CD4-positive, alpha-beta T cell (primary cell): ENCODE results near the gene ARHGAP10. TPM values are rescaled to one million over a fixed set of nuclear protein-coding genes. Genes with fewer than 3 reads are reported as not detected.

Source experiments
- ATAC-seq: fragments of 200-7000 bp; cut with Tn5 transposase; one replicate; pipeline ENCODE4 v1.10.0; 2022; ENCODE audit warnings: mild to moderate bottlenecking; ENCODE audit not compliant: poor library complexity
- CTCF ChIA-PET: fragments of 350-600 bp; sonication (Branson Sonifier 250); formaldehyde crosslinking; loops from one replicate; lab custom pipeline; 2021; ENCODE audit warnings: antibody characterized with exemption, inconsistent platforms; lab: Charles Lee
- POLR2A ChIA-PET: fragments of 350-600 bp; sonication (Branson Sonifier 250); formaldehyde crosslinking; loops from one replicate; lab custom pipeline; 2021; ENCODE audit warnings: antibody characterized with exemption, inconsistent platforms; lab: Charles Lee
- DNase-seq, 14 experiments: peaks; one replicate each; pipeline ENCODE4 v3.0.0-alpha.2; 2013 to 2020; ENCODE audit warnings: mixed read lengths in 2 of 14
- H3K27ac ChIP-seq, 2 donors: one replicate each; pipeline versions ENCODE4 v1.5.1 to v1.7.0; 2013; ENCODE audit warnings: low read length in 2 of 2, low read depth in 1 of 2, mild to moderate bottlenecking in 1 of 2
- H3K27me3 ChIP-seq, 2 experiments: 1 replicate in 1 of 2; 2 replicates in 1 of 2; pipeline versions ENCODE4 v1.6.1 to v1.7.0; 2013; ENCODE audit warnings: low read length in 2 of 2, control low read depth in 1 of 2, mild to moderate bottlenecking in 1 of 2, moderate library complexity in 1 of 2; ENCODE audit not compliant: insufficient read depth in 2 of 2, control insufficient read depth in 1 of 2
- H3K36me3 ChIP-seq: one replicate; pipeline ENCODE4 v1.6.1; 2013; ENCODE audit warnings: low read length, control low read depth; ENCODE audit not compliant: insufficient read depth
- H3K4me1 ChIP-seq: one replicate; pipeline ENCODE4 v1.6.1; 2013; ENCODE audit warnings: low read length, control low read depth; ENCODE audit not compliant: insufficient read depth
- H3K4me3 ChIP-seq: one replicate; pipeline ENCODE4 v1.5.1; 2013; ENCODE audit warnings: mild to moderate bottlenecking, low read length, moderate library complexity
- H3K9me3 ChIP-seq, 2 experiments: 1 replicate in 1 of 2; 2 replicates in 1 of 2; pipeline versions ENCODE4 v1.6.1 to v1.7.0; 2013; ENCODE audit warnings: low read length in 2 of 2, mild to moderate bottlenecking in 2 of 2, control low read depth in 1 of 2, moderate library complexity in 1 of 2; ENCODE audit not compliant: control insufficient read depth in 1 of 2, insufficient read depth in 1 of 2
- H3K27ac Mint-ChIP-seq: one replicate; pipeline ENCODE4 v1.8.0; 2020; ENCODE audit warnings: mixed read lengths
- H3K27me3 Mint-ChIP-seq: one replicate; pipeline ENCODE4 v1.8.0; 2021; ENCODE audit warnings: mixed read lengths
- H3K36me3 Mint-ChIP-seq: one replicate; pipeline ENCODE4 v1.8.0; 2021; ENCODE audit warnings: low read depth, mixed read lengths
- H3K4me1 Mint-ChIP-seq: one replicate; pipeline ENCODE4 v1.8.0; 2021; ENCODE audit warnings: low read depth, mixed read lengths
- H3K4me3 Mint-ChIP-seq: one replicate; pipeline ENCODE4 v1.8.0; 2020; ENCODE audit warnings: mild to moderate bottlenecking, mixed read lengths
- H3K9me3 Mint-ChIP-seq: one replicate; pipeline ENCODE4 v1.8.0; 2020; ENCODE audit warnings: mixed read lengths
- CTCF ChIP-seq: fragments of 200-600 bp; IDR thresholded peaks from one replicate; pipeline ENCODE4 v1.8.0; 2022; ENCODE audit warnings: antibody characterized with exemption, mild to moderate bottlenecking
- intact Hi-C, 2 experiments: fragments of 100-400 bp; cut with DNase I in 1 of 2; cut with micrococcal nuclease in 1 of 2; formaldehyde crosslinking; loops; one replicate each; pipeline versions ENCODE4 v1.15.1 to v1.9.0; 2023 to 2025; cut with DNase I, micrococcal nuclease
- total RNA-seq, 174 experiments: library from RNA in 2 of 174; stranded (reverse) in 2 of 174; gene quantifications; one replicate each; pipeline ENCODE4 v1.2.3 and lab custom pipeline; 2021 to 2026

ARHGAP10 gene
- total RNA-seq, 2 experiments from 2014 or later = 5.6 to 5.7 TPM

- Mint-ChIP-seq H3K27me3 (peaks cover 3% of the 10 kb centered on the region), H3K27ac (no peak overlapping the region), H3K9me3 (no peaks in the 10 kb centered on the region), H3K4me1 (no peaks in the 10 kb centered on the region), H3K36me3 (no peaks in the 10 kb centered on the region), H3K4me3 (no peak overlapping the region)
- Histone ChIP-seq H3K27me3 (no peaks in the 10 kb centered on the region), H3K4me1 (peaks cover under 1% of the 10 kb centered on the region), H3K4me3 (no peak overlapping the region), H3K27ac (no peak overlapping the region), H3K36me3 (no peaks in the 10 kb centered on the region), H3K9me3 (no peaks in the 10 kb centered on the region)
- ChIA-PET POLR2A (no interaction called here), CTCF (no interaction called here)
- no peak for DNase-seq
- no peak for ATAC-seq
- TF ChIP-seq CTCF = no peak
- intact Hi-C loops = no loop called here
Measured at GRCh38 chr4:147725673-147726072, 6.2 kb upstream of the ARHGAP10 start.

GRCh38 chr4:147727476-147728028, 4.3 kb upstream of the ARHGAP10 start:
- Histone ChIP-seq H3K4me3 (no peak overlapping the region), H3K4me1 (peaks cover 11% of the 10 kb centered on the region), H3K36me3 (no peaks in the 10 kb centered on the region), H3K27me3 (no peaks in the 10 kb centered on the region), H3K9me3 (no peaks in the 10 kb centered on the region), H3K27ac (no peak overlapping the region)
- DNase-seq = no peak
- peaks cover 8% of the 10 kb centered on the region for H3K4me1 Mint-ChIP-seq
- CTCF ChIA-PET = interaction anchor here (1.0 to 3.7 kb wide), 2 partner anchors 15 to 139 kb away, joined by 3 to 19 read pairs; no protein-coding TSS in a partner anchor
- intact Hi-C loops = loop anchor here in 1 of 2 experiments (2.0 kb wide), 1 partner anchor 19 kb away; no protein-coding TSS in a partner anchor
- H3K4me3 Mint-ChIP-seq = no peak overlapping the region
- TF ChIP-seq CTCF = no peak
- no peak overlapping the region for H3K27ac Mint-ChIP-seq
- no peaks in the 10 kb centered on the region for H3K9me3 Mint-ChIP-seq
- H3K36me3 Mint-ChIP-seq = peaks cover 6% of the 10 kb centered on the region
- POLR2A ChIA-PET = interaction anchor here (1.0 kb wide), 1 partner anchor 17 kb away, joined by 3 read pairs; no protein-coding TSS in a partner anchor
- H3K27me3 Mint-ChIP-seq = peaks cover 3% of the 10 kb centered on the region
- ATAC-seq = no peak

GRCh38 chr4:147730333-147730732, 1.6 kb upstream of the ARHGAP10 start:
- CTCF ChIA-PET = interaction anchor here (2.9 kb wide), 1 partner anchor 136 kb away, joined by 16 read pairs; no protein-coding TSS in a partner anchor
- ATAC-seq = no peak
- Histone ChIP-seq H3K9me3 (no peaks in the 10 kb centered on the region), H3K4me1 (peaks cover 28% of the 10 kb centered on the region), H3K36me3 (no peaks in the 10 kb centered on the region), H3K27ac (no peak overlapping the region), H3K4me3 (no peak overlapping the region), H3K27me3 (no peaks in the 10 kb centered on the region)
- intact Hi-C loops = loop anchor here (2.0 to 5.0 kb wide), 5 partner anchors 46 to 717 kb away; partner anchors contain the start of genes PRMT9 (in 1 of the 2) and TMEM184C (in 1 of the 2)
- DNase-seq = no peak
- Mint-ChIP-seq H3K36me3 (peaks cover 10% of the 10 kb centered on the region), H3K27me3 (no peaks in the 10 kb centered on the region), H3K27ac (no peak overlapping the region), H3K4me1 (peaks cover 33% of the 10 kb centered on the region), H3K4me3 (peak overlapping the region; percentile 58), H3K9me3 (no peaks in the 10 kb centered on the region)
- no peak for TF ChIP-seq CTCF
- POLR2A ChIA-PET = interaction anchor here (0.8 to 3.4 kb wide), 2 partner anchors 46 to 663 kb away, joined by 3 to 55 read pairs; partner anchors contain the start of gene PRMT9
